Right lobe of liver (tissue), 6 donors: ENCODE measurements around the gene DYNC1I2. TPM values are rescaled to one million over a fixed set of nuclear protein-coding genes. Genes with fewer than 3 reads are reported as not detected.

Source experiments
- ATAC-seq, 4 donors: fragments of 200-7000 bp; cut with Tn5 transposase; one replicate each; pipeline ENCODE4 v1.9.1; 2020; ENCODE audit warnings: mild to moderate bottlenecking in 4 of 4, moderate library complexity in 4 of 4
- DNase-seq, 3 donors: peaks; one replicate each; pipeline ENCODE4 v3.0.0-alpha.2; 2020
- H3K27ac ChIP-seq, 3 donors: fragments of 200-600 bp; one replicate each; pipeline ENCODE4 v1.8.0; 2022
- H3K27me3 ChIP-seq, 2 donors: fragments of 200-600 bp; one replicate each; pipeline ENCODE4 v1.8.0; 2022
- H3K36me3 ChIP-seq, 4 donors: fragments of 200-600 bp; sonication (generic) in 1 of 4; one replicate each; pipeline versions ENCODE4 v1.5.1 to v1.8.0; 2017 to 2022; ENCODE audit warnings: control low read depth in 1 of 4
- H3K4me1 ChIP-seq, 4 donors: fragments of 200-600 bp; sonication (generic) in 1 of 4; one replicate each; pipeline versions ENCODE4 v1.5.1 to v1.8.0; 2017 to 2022; ENCODE audit warnings: control low read depth in 1 of 4
- H3K4me3 ChIP-seq, 3 donors: fragments of 200-600 bp; one replicate each; pipeline ENCODE4 v1.8.0; 2022
- H3K9me3 ChIP-seq, 4 donors: fragments of 200-600 bp; sonication (generic) in 1 of 4; one replicate each; pipeline versions ENCODE4 v1.5.1 to v1.8.0; 2017 to 2022; ENCODE audit warnings: control low read depth in 1 of 4
- POLR2A ChIP-seq: fragments of 450-650 bp; IDR thresholded peaks from one replicate; pipeline ENCODE4 v1.6.1; 2017; ENCODE audit warnings: antibody characterized with exemption, mild to moderate bottlenecking
- WGBS: methylation state at CpG from one replicate; pipeline ENCODE4 v1.1.6; 2018; ENCODE audit warnings: low coverage, low lambda C conversion rate; ENCODE audit not compliant: insufficient coverage; ENCODE audit errors: missing lambda C conversion rate; 5-methylcytosine and 5-hydroxymethylcytosine counted together
- intact Hi-C, 2 donors: fragments of 100-400 bp; cut with DNase I; formaldehyde crosslinking; loops; one replicate each; pipeline versions ENCODE4 v1.11.2 to v1.14.1; 2022
- total RNA-seq, 6 experiments: library from RNA; depleted of rRNA in 2 of 6; stranded (reverse); fragments of >200 nt in 2 of 6; fragmentation: NEBNext Ultra II Directional in 3 of 6; extraction: Animal tissue kit (Norgen Biotek cat#: 25700) in 3 of 6; gene quantifications; one replicate each; pipeline versions ENCODE4 v1.1.0 to v1.2.4, GENCODE V29; 2016 to 2023
- TF ChIP-seq, protein P1 (sequence below), 4 donors: fragments of 200-600 bp in 3 of 4; fragments of 450-650 bp in 1 of 4; IDR thresholded peaks; one replicate each; pipeline versions ENCODE4 v1.5.1 to v1.8.0; 2016 to 2022; ENCODE audit warnings: antibody characterized with exemption in 4 of 4, mild to moderate bottlenecking in 2 of 4
- donor health status: DM: no; HTN: yes; CAD: no.
- donor health status: DM: no; HTN: no; CAD: no.
- donor health status: DM: no; HTN: no; CAD: no.
- donor health status: DM: no; HTN: yes; CAD: no.
- donor health status: DM: no; HTN: yes; CAD: no.

Gene DYNC1I2
- total RNA-seq, 6 experiments from 2014 or later: 19.1 to 33.6 (median 28.6) TPM

DNA sequence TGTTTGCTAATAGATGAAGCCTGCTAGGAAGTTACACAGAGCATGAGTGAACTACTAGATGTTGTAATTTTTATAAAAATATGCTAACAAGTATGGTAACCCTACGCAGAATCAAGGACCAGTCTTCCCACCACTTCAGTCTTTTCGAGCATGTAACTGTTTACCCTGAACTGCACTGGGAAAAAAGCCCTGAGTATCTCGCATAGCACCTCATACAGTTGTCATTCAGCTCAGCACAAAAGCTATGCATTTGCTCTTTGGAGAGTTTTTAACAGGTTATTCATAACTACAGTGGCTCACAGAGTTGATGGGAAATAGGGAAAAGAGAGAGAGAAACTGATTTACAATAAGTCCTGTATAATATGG, 42.7 kb downstream of the DYNC1I2 start:
- TF ChIP-seq POLR2A: no peak
- H3K9me3 ChIP-seq: no peaks in the 10 kb centered on the region
- no peak overlapping the region for H3K4me3 ChIP-seq
- no peaks in the 10 kb centered on the region for H3K27me3 ChIP-seq
- H3K4me1 ChIP-seq: peaks cover 0 to 33% (median 15%) of the 10 kb centered on the region in 4 donors
- intact Hi-C loops: no loop called here
- peaks cover 0 to 8% (median 4%) of the 10 kb centered on the region in 4 donors for H3K36me3 ChIP-seq
- DNase-seq: no peak
- ATAC-seq: peak; percentile 38 to 51 (median 45)
- WGBS: 24% methylated on average over 3 of the region's 3 CpGs
- H3K27ac ChIP-seq: peak overlapping the region in 2 of 3 donors; percentile 50 to 63

DNA sequence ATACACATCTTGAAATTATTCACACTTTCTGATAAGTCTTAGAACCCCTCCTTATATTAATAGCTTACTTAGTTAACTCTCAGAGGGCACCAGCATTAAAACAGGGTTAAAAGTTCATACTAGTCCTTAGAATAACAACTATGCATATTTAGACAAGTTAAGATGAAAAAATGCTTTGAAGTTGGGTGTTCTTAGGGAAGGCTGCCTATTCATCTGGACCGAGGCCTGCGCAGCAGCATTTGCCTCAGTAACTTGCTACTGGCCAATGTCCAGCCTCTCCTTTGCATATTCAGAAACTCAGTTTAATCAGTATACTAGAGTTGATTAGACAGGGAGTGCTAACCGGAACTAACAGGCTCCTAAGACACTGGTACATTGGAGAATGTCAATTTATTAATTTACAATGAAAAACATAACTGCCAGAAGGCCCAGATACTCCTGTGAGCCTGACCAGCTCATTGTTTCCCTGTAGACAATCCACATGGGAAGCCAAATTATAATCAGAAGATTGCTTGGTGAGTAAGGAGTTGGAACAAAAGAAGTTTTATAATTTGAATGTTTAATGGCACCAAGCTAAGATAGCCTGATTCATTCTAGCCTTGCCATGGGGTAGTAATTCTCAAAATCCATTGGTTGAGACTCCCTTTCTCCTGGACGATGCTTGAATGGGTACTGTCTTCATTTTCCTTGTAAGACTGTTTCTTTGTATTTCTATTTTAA, 48.9 kb downstream of the DYNC1I2 start:
- no peaks in the 10 kb centered on the region for H3K27me3 ChIP-seq
- 81% methylated on average over 4 of the region's 4 CpGs for WGBS
- no peaks in the 10 kb centered on the region for H3K9me3 ChIP-seq
- intact Hi-C loops: no loop called here
- TF ChIP-seq, protein P1, sequence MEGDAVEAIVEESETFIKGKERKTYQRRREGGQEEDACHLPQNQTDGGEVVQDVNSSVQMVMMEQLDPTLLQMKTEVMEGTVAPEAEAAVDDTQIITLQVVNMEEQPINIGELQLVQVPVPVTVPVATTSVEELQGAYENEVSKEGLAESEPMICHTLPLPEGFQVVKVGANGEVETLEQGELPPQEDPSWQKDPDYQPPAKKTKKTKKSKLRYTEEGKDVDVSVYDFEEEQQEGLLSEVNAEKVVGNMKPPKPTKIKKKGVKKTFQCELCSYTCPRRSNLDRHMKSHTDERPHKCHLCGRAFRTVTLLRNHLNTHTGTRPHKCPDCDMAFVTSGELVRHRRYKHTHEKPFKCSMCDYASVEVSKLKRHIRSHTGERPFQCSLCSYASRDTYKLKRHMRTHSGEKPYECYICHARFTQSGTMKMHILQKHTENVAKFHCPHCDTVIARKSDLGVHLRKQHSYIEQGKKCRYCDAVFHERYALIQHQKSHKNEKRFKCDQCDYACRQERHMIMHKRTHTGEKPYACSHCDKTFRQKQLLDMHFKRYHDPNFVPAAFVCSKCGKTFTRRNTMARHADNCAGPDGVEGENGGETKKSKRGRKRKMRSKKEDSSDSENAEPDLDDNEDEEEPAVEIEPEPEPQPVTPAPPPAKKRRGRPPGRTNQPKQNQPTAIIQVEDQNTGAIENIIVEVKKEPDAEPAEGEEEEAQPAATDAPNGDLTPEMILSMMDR (IDR thresholded peaks at IDR 0.05): no peak
- TF ChIP-seq POLR2A: no peak
- no peak overlapping the region for H3K27ac ChIP-seq
- no peak overlapping the region for H3K4me3 ChIP-seq
- DNase-seq (no peak), ATAC-seq (no peak)
- no peaks in the 10 kb centered on the region for H3K4me1 ChIP-seq
- H3K36me3 ChIP-seq: peaks cover 0 to 6% (median 1%) of the 10 kb centered on the region in 4 donors

DNA sequence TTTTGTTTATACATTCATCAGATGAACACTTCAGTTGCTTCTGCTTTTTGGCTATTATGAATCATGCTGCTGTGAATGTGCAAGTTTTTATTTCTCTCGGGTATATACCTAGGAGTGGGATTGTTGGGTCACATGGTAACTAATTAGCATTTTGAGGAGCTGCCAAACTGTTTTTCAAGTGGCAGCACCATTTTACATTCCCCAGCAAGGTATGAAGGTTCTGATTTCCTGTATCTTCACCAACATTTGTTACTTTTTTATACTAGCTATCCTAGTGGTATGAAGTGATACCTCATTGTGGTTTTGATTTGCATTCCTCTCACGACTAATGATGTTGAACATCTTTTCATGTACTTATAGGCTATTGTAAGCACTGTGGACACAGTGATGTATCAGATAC, 53.9 kb downstream of the DYNC1I2 start:
- WGBS: 83% methylated on average over 2 of the region's 2 CpGs
- H3K4me3 ChIP-seq: no peak overlapping the region
- H3K27ac ChIP-seq: no peak overlapping the region
- ATAC-seq (no peak), DNase-seq (no peak)
- H3K36me3 ChIP-seq: peaks cover 0 to 37% (median 5%) of the 10 kb centered on the region in 4 donors
- intact Hi-C loops: no loop called here
- no peaks in the 10 kb centered on the region for H3K9me3 ChIP-seq
- no peaks in the 10 kb centered on the region for H3K27me3 ChIP-seq
- TF ChIP-seq, protein P1 (IDR thresholded peaks at IDR 0.05): no peak
- TF ChIP-seq POLR2A: no peak
- no peaks in the 10 kb centered on the region for H3K4me1 ChIP-seq

DNA sequence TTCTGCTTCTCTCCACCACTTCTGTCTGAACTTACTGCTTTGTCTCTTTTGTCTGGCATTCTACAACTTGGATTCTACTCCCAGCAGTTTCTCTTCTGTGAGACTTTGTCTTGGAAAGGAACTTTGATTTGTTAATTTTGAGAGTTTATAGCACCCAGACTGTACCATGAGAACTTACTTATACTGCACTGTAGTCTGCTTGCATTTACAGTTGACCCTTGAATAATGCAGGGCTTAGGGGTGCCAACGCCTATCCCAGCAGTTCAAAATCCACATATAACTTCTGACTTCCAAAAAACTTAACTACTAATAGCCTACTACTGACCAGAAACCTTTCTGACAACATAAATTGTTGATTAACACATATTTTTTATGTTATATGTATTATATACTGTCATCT, 55.5 kb downstream of the DYNC1I2 start:
- no peaks in the 10 kb centered on the region for H3K4me1 ChIP-seq
- H3K4me3 ChIP-seq: no peak overlapping the region
- peaks cover 0 to 41% (median 9%) of the 10 kb centered on the region in 4 donors for H3K36me3 ChIP-seq
- no peaks in the 10 kb centered on the region for H3K9me3 ChIP-seq
- no peak for ATAC-seq
- no peaks in the 10 kb centered on the region for H3K27me3 ChIP-seq
- 83% methylated on average over 1 of the region's 1 CpG for WGBS
- H3K27ac ChIP-seq: no peak overlapping the region
- TF ChIP-seq POLR2A: no peak
- TF ChIP-seq, protein P1 (IDR thresholded peaks at IDR 0.05): no peak
- DNase-seq: no peak
- intact Hi-C loops: no loop called here

DNA sequence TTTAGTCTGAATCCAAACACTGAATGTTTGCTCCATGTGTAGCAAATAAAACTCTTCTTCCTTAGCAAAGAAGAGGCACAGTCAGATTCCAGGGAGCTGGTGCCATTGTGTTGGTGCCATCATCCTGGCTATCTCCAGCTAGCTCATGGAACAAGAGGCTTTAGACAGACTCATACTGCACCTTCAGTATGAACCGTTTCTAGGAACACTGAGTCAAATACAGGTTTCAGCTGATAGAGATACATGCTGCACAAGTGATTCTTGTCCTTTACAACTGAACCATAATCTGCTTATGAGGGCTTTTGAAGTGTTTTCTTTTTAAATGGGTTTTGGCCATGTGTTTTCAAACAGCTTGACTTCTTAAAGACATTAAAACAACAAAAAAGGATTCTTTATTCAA, 57.9 kb downstream of the DYNC1I2 start:
- 60% methylated on average over 1 of the region's 1 CpG for WGBS
- Histone ChIP-seq H3K27me3 (no peaks in the 10 kb centered on the region), H3K36me3 (peaks cover 0 to 51% (median 9%) of the 10 kb centered on the region in 4 donors), H3K4me1 (no peaks in the 10 kb centered on the region), H3K27ac (no peak overlapping the region), H3K4me3 (no peak overlapping the region), H3K9me3 (no peaks in the 10 kb centered on the region)
- TF ChIP-seq POLR2A: no peak
- TF ChIP-seq, protein P1 (IDR thresholded peaks at IDR 0.05): no peak
- DNase-seq (no peak), ATAC-seq (no peak)
- intact Hi-C loops: no loop called here
